ENCODE data around the gene CSGALNACT2. TPM values are rescaled to one million over a fixed set of nuclear protein-coding genes. Genes with fewer than 3 reads are reported as not detected.

CSGALNACT2 gene
- total RNA-seq, 1 donor from 2014 or later, result 14.8 TPM

DNA sequence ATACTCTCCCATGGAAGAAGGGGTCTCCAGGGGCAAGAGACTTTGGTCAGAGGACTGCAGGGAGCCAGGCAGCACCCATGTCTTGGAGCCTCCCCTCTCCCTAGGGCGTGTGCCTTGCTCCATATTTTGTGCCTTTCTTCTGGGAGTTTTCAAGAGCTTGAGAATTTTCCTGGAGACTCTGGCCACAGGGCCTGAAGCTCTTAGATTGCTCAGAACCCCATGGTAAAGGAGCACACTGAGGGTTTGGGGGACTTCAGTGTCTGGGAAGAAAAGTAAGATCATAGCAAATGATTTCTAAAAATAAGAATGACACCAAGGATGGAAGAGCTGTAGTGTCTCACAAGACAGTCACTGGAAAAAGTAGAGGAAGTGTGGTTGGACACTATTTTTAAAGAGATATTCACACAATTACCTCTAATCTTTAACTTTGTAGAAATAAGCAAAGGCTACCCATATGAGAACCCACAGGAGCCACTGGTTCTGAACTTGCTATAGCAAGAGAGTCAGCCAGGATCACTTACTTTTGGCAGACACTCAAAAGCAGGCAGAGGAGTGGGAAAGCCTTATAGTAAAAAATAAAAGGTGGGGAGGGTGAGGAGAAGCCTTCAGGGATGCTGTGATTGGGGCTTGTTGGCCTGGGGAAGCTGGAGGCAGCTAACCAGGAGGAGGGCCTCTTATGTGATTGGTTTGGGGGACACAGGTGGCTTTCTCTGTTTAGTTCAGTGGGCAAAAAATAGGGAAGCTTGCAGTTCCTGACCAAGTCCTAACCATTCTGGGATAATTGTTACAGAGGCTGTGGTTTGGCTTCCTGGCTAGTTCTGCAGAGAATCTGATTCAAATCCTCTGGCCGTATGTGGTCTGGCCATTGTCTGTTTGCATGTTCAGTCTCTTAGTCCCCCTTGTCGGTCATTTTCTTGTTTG is 5.1 kb upstream of the CSGALNACT2 start:
- H3K4me3 Mint-ChIP-seq, result no peak overlapping the region
- H3K27ac Mint-ChIP-seq, result no peak overlapping the region
- H3K9me3 Mint-ChIP-seq, result no peaks in the 10 kb centered on the region
- no peaks in the 10 kb centered on the region for H3K36me3 Mint-ChIP-seq
- TF ChIP-seq, protein P1, sequence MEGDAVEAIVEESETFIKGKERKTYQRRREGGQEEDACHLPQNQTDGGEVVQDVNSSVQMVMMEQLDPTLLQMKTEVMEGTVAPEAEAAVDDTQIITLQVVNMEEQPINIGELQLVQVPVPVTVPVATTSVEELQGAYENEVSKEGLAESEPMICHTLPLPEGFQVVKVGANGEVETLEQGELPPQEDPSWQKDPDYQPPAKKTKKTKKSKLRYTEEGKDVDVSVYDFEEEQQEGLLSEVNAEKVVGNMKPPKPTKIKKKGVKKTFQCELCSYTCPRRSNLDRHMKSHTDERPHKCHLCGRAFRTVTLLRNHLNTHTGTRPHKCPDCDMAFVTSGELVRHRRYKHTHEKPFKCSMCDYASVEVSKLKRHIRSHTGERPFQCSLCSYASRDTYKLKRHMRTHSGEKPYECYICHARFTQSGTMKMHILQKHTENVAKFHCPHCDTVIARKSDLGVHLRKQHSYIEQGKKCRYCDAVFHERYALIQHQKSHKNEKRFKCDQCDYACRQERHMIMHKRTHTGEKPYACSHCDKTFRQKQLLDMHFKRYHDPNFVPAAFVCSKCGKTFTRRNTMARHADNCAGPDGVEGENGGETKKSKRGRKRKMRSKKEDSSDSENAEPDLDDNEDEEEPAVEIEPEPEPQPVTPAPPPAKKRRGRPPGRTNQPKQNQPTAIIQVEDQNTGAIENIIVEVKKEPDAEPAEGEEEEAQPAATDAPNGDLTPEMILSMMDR (IDR thresholded peaks at IDR 0.05; ENCODE audit: unreplicated experiment), result no peak
- H3K4me1 Mint-ChIP-seq, result peaks cover 16% of the 10 kb centered on the region
- peaks cover 3% of the 10 kb centered on the region for H3K27me3 Mint-ChIP-seq (ENCODE audit: low read depth)
- no peak for DNase-seq (ENCODE audit: low spot score in 2 of 2, unreplicated experiment in 2 of 2)

DNA sequence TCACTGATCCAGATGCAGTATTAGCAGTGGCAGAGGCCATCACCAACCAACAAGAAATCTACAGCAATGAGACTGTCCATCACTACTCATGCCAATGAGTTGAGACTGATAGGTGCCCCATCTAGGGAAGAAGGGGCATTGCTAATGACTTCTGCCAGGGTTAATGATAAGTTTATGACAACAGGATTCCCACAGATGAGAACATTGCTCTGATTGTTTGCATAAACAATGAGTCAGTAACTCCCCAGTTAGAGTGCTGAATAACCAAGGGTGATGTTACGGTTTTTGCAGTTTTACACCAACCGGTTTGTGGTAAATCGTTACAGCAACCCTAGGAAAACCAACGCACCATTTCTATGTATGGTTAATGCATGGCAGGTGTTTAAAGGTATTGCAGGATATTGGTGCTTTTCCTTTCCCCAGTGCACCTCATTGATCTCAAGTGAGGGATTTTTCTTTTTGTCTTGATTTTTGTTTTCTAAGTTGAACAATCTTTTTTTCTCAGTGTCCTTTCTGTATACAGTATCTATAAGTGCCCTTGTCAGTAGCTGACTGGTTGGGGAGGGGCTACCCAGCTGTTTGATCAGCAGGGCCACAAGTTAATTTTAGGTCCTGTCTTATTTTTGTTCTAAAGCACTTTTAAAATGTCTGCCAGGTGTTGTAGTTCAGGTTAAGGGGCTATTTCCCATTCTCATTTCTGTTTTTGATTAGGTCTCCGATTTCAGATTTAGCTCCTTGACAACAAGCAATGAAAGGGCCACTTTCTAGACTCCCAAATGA is 3.9 kb upstream of the CSGALNACT2 start:
- Mint-ChIP-seq H3K4me3 (no peak overlapping the region), H3K4me1 (peaks cover 20% of the 10 kb centered on the region), H3K27me3 (ENCODE audit: low read depth) (no peaks in the 10 kb centered on the region), H3K36me3 (no peaks in the 10 kb centered on the region), H3K27ac (no peak overlapping the region), H3K9me3 (no peaks in the 10 kb centered on the region)
- TF ChIP-seq, protein P1 (IDR thresholded peaks at IDR 0.05; ENCODE audit: unreplicated experiment), result no peak
- DNase-seq (ENCODE audit: low spot score in 2 of 2, unreplicated experiment in 2 of 2), result no peak

DNA sequence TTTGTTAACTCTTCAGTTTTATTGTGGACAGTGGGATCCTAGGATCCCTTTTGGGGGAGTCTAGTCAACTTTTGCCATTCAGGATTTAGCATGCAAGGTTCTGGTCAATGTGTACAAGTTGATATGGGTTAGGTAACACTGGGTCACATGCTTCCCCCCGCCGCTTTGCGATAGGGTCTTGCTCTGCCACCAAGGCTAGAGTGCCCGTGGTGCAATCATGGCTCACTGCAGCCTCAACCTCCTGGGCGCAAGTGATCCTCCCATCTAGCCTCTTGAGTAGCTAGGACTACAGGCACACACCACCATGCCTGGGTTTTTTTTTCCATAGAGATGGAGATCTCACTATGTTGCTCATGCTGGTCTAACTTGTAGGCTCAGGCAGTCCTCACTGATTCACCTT is 3.2 kb upstream of the CSGALNACT2 start:
- no peaks in the 10 kb centered on the region for H3K9me3 Mint-ChIP-seq
- no peak for DNase-seq (ENCODE audit: low spot score in 2 of 2, unreplicated experiment in 2 of 2)
- no peaks in the 10 kb centered on the region for H3K27me3 Mint-ChIP-seq (ENCODE audit: low read depth)
- no peaks in the 10 kb centered on the region for H3K36me3 Mint-ChIP-seq
- H3K4me1 Mint-ChIP-seq, result peaks cover 20% of the 10 kb centered on the region
- H3K4me3 Mint-ChIP-seq, result no peak overlapping the region
- no peak overlapping the region for H3K27ac Mint-ChIP-seq
- TF ChIP-seq, protein P1 (IDR thresholded peaks at IDR 0.05; ENCODE audit: unreplicated experiment), result no peak

DNA sequence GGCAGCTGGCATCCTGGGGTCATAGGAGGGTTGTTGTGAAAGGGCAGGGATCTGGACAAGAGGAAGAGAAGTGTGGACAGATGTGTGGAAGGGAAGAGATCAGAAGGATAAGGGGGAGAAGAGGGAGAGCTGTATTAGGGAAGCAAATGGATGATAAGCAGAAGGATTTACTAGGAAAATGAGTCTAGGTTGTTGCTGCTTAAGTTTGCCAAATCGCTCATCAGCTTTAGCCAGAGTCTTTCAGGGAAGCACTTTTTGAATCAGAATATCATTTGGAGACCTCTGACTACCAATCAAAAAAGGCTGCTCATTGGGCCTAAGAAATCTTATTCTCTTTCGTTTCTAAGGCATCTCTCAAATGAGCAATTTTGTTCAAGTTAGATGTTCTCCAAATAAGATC is 2.6 kb upstream of the CSGALNACT2 start:
- Mint-ChIP-seq H3K27me3 (ENCODE audit: low read depth) (no peaks in the 10 kb centered on the region), H3K9me3 (no peaks in the 10 kb centered on the region), H3K4me1 (peaks cover 20% of the 10 kb centered on the region), H3K27ac (peak overlapping the region; percentile 58), H3K36me3 (no peaks in the 10 kb centered on the region), H3K4me3 (peak overlapping the region; percentile 96)
- TF ChIP-seq, protein P1 (IDR thresholded peaks at IDR 0.05; ENCODE audit: unreplicated experiment), result no peak
- no peak for DNase-seq (ENCODE audit: low spot score in 2 of 2, unreplicated experiment in 2 of 2)

DNA sequence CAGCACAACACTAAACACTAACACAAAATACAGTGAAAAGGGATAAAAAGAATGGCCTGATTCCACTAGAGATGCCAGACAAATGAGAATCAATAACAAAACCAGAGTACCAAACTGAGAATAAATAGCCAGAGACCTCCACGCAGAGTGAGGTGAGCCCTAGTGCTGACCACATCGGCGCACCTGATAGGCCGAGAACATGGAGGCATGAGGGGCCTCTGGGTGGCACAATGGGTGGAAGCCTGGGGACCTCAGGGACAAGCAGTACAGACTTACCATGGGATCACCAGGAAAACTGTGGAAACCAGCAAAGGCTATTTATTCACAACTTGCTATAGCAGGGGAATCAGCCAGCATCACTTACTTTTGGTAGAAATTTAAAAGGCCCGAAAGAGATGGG is 1.8 kb upstream of the CSGALNACT2 start:
- TF ChIP-seq, protein P1 (IDR thresholded peaks at IDR 0.05; ENCODE audit: unreplicated experiment), result no peak
- Mint-ChIP-seq H3K27me3 (ENCODE audit: low read depth) (no peaks in the 10 kb centered on the region), H3K4me1 (peaks cover 20% of the 10 kb centered on the region), H3K27ac (peak overlapping the region; percentile 72), H3K4me3 (peak overlapping the region; percentile 96), H3K9me3 (no peaks in the 10 kb centered on the region), H3K36me3 (no peaks in the 10 kb centered on the region)
- no peak for DNase-seq (ENCODE audit: low spot score in 2 of 2, unreplicated experiment in 2 of 2)
